GM21381 (cell line): ENCODE data around the gene AOPEP.

Experiments
- ATAC-seq: cut with Tn5 transposase; IDR thresholded peaks from one replicate; pipeline ENCODE4 v1.9.1; 2021; ENCODE audit warnings: mild to moderate bottlenecking, moderate library complexity; ENCODE audit not compliant: unreplicated experiment

Gene AOPEP

DNA sequence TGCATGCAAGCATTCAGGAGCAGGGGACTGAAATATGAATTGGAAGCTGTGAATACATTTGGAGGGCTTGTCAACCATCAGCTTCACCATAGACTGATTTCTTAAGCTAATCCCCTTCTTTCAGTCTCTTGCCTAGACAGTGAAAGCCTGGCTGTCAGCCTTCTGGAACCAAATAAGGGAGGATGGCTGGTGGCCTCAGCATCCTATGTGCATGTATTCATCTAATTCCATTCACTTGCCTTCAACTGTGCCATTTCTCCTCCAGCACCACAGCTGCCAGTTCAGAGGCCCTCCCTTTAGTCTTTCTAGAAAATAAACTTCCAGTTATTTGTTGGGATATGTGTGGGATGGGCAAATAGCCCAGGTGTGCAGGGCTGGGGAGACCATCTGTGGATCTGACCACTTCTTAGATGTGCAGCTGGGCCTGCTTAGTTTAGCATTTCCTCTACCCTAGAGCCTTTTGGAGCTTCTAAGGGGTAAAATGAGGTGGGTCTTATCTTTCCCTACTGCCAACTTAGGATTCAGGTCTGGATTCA, 62.1 kb downstream of the AOPEP start:
- no peak for ATAC-seq

- no peak for ATAC-seq
Measured at GRCh38 chr9:94791435-94791834, 64.9 kb downstream of the AOPEP start.

DNA sequence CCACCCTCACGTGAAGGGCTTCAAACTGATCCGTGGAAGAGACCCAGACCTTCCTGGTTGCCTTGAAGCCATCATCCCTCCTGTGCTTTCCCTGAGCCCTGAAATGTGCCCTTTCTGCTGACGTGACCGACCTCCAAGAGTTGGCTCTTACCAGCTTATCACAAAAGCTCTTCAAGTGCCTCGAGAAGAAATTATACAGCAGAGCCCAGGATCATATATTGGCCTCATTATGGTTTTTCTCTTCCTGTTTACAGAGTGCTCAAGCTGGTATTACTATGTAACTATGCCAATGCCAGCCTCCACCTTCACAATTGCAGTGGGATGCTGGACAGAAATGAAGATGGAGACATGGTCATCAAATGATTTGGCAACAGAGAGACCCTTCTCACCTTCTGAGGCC, 66.0 kb downstream of the AOPEP start:
- ATAC-seq = no peak

GRCh38 chr9:94794476-94795167, 68.1 kb downstream of the AOPEP start:
- ATAC-seq = no peak

DNA sequence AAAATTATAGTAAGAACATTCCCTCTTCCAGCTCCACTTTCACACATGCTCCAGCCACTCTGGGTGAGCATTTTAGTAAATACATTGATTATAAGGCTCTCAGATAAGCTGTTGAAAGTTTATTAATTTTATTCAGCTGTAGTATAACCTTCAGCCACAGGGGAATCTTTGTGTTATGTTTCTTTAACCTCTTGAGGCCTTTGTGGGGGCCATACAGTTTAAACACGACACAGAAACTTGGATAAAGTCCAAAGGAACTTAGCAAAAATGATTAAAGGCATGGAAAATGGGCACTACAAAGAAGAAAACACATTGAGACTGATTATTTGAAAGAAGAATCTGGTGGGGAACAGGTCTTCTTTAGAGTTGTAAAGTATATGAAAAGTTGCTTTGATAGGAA, 70.2 kb downstream of the AOPEP start:
- ATAC-seq = no peak

GRCh38 chr9:94798201-94798600, 71.7 kb downstream of the AOPEP start:
- ATAC-seq = no peak

DNA sequence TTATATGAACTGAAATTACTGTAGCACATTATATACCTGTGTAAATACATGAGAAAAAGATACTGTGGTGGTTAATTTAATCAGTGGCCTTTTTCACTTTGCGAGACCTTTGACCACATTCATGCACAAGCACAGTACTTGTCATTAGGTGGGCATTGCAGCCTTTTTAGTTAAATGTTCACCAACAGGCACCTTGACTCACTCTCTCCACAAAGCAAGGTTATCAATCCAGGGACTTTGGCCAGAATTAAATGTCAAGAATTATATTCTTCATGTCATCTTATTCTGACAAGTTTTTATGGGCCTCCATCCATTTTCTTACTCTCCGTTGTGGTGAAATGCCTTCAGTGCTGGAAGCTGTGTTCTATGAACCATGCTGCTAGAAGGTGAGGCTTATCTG, 72.2 kb downstream of the AOPEP start:
- no peak for ATAC-seq

DNA sequence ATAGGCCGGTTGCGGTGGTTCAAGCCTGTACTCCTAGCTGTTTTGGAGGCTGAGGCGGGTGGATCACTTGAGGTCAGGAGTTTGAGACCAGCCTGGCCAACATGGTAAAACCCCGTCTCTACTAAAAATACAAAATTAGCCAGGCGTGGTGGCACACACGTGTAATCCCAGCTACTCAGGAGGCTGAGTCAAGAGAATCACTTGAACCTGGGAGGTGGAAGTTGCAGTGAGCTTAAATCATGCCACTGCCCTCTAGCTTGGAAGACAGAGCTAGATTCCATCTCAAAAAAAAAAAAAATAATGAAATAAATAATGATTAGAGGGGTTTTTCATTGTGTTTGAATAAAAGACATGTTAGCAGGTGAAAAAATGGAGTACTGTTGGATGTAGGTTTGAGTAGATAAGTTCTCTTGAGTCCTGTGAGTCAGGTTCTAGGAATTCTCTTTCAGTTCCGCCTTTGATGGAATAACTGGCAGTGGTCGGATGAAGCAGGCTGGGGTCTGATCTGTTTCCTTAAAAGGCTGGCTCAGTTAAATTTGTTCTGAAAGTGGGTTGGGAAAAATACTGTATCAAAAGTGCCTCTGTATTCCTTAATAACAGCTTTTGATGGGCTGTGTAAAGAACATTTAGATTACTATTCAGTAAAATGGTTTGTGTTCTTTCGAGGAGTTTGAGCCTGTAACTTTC, 73.2 kb downstream of the AOPEP start:
- ATAC-seq = no peak

- no peak for ATAC-seq
Measured at GRCh38 chr9:94800424-94801117, 74.1 kb downstream of the AOPEP start.

DNA sequence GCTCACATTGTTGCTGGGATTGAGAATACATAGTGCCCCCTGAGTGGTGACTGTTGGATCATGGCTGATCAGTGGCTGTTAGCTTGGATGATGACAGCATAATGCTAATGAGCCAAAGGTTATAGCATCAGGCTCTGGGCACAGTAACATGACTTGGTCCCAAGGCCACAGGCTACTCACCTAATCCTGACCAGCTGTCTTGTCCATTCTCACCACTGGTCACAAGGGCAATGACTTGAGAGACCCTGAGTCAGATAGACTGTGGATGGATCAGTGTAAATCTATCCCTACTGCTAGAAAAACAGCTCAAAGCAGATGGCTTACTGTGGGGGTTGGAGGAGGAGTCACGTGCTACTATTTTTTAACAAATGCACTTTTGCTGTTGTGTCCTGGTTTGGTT, 74.7 kb downstream of the AOPEP start:
- ATAC-seq = no peak

GRCh38 chr9:94801681-94802080, 75.2 kb downstream of the AOPEP start:
- no peak for ATAC-seq

GRCh38 chr9:94802251-94802650, 75.8 kb downstream of the AOPEP start:
- no peak for ATAC-seq

DNA sequence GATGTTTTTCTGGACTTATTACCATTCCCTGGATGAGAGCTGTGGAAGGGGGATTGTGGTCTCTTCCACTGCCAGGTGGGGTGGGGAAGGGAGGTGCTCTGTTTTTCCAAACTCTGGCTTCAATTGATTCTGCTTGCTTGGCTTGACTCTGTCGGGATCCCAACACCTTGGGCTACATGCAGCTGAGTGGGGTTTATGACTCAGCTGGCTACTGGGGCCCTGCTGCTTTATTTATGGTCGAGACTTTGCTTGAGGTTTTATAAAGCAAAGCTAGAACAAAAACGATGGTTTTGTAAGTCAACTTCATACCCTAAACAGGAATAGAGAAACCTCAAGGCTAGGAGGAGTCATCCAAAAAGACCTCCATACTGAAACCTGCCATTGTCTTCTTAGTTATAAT, 76.3 kb downstream of the AOPEP start:
- no peak for ATAC-seq

- ATAC-seq = no peak
Measured at GRCh38 chr9:94804316-94804715, 77.8 kb downstream of the AOPEP start.

DNA sequence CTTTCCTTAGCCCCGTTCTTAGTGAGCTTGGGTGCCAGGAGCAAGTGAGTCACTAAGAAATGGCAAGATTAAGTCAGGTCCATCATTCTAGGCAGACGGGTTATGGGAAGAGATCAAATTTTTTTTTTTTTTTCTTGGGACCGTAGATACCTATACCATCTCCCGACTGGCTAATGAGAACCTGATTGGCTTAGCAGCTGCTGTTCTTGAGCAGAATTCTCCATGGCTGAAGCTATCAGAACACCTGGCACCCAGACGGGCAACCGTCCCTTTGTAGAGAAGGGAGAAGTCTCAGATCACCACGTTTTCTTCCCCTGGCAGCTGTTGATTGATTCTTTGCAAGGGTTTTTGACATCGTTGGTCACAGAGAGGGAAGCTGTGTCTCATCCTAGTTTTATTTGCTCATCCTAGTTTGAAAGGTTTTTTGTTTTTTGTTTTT, 78.6 kb downstream of the AOPEP start:
- ATAC-seq = no peak

DNA sequence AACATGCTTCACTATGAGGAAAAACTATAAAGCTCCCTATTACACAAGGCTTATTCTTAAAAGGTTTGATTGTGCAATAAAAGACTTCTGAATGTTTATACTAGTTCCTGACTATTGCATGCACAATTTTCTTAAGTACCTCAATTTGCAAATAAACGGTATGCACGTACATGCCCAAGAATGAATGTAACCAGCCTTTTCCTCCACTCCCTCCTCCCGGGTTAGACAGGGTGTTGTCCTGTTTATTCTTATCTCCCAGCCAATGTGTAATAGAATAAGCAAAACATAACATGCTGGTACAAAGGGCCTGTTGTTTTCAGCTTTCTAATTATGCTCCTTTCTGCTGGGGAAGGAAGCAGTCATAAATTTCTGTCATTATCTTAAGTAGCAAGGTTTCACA, 79.1 kb downstream of the AOPEP start:
- no peak for ATAC-seq

GRCh38 chr9:94806307-94806893, 79.9 kb downstream of the AOPEP start:
- no peak for ATAC-seq

DNA sequence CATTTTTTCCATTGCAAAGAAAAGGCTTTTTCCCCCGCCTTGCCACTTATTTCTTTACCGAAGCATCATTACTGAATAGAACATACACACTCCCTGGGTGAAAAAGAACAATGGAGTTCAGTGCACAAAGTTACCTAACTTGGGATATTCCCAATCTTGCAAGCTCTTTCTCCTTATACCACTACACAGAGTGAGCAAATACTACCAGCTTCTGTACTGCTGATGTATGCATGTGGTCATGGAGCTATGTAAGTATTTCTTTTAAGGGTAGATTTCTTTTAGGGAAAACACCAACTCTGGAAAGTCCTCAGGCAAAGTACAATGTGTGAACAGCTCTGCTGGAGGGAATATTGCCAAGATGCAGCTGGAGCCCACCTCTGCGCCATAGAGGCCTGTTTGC, 81.1 kb downstream of the AOPEP start:
- no peak for ATAC-seq

DNA sequence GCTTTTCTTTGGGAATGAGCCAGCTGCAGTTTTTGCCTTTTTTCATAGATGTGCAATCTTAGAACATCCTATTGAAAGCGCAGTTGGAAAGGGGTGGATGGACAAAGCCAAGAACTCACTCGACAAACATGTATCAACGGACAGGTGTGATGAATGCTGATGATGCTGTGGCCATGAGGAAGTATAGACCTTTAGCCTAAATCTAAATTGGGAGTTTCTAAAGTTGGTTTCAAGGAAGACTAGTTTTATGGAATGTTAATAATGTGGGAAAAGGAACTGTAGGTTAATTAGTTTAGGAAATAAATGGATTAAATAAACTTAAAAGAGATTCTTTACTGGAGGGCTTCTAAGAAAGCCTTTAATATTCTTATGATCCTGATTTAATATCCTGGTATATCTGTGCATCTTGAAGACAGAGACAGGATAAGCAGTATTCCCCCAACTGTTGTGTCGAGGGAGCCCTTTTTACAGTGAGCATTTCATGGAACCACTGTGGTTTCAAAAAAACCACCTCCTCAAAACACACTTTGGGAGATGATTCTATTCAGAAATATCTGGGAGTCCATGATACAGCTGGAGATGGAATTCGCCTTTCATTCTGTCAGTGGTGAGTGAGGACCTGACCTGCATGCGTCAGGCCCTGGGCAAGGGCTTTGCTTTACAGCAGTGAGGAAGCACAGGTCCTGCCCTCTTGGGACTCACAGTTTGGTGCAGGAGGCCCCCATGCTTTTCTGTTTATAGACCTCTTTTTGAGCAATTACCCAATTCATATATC, 82.6 kb downstream of the AOPEP start:
- ATAC-seq = no peak

DNA sequence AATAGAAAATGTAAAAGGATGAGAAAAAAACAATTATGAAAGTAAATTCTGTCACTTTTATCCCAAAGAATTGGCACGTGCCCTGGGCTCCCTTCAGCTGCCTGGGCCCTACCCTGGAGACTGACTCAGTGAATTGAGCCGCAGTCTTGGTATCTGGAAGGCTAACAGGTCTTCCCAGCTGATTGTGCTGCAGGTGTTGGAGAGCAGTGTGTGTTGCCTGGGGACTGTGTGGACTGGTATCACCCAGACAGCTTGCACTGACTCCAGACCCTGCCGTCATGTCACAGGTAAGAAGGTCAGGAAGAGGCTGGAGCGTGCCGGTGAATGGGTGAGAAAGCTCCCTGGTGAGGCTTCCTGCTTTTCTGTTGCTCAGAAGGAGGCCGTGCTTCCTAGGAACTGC, 83.3 kb downstream of the AOPEP start:
- ATAC-seq = no peak

GRCh38 chr9:94811074-94811473, 84.6 kb downstream of the AOPEP start:
- no peak for ATAC-seq
